ENCODE results near the gene KIAA0319L. TPM values are rescaled to one million over a fixed set of nuclear protein-coding genes. Genes with fewer than 3 reads are reported as not detected.

KIAA0319L gene
- total RNA-seq, 2 donors from 2014 or later: 62.5 to 95.0 TPM

- Histone ChIP-seq H3K27ac (no peak overlapping the region), H3K4me1 (no peaks in the 10 kb centered on the region), H3K4me3 (no peak overlapping the region), H3K27me3 (no peaks in the 10 kb centered on the region), H3K9me3 (no peaks in the 10 kb centered on the region), H3K36me3 (peaks cover 61% of the 10 kb centered on the region)
- no peak for TF ChIP-seq CTCF (IDR thresholded peaks at IDR 0.05)
- DNase-seq (ENCODE audit: low spot score): no peak
Measured at GRCh38 chr1:35390600-35391494, 166.4 kb downstream of the KIAA0319L start.

GRCh38 chr1:35386959-35387358 is 170.2 kb downstream of the KIAA0319L start:
- no peak for TF ChIP-seq CTCF (IDR thresholded peaks at IDR 0.05)
- Histone ChIP-seq H3K9me3 (no peaks in the 10 kb centered on the region), H3K27ac (no peak overlapping the region), H3K4me3 (no peak overlapping the region), H3K27me3 (no peaks in the 10 kb centered on the region), H3K4me1 (no peaks in the 10 kb centered on the region), H3K36me3 (peaks cover 32% of the 10 kb centered on the region)
- no peak for DNase-seq (ENCODE audit: low spot score)

- no peaks in the 10 kb centered on the region for H3K9me3 ChIP-seq
- DNase-seq (ENCODE audit: low spot score): no peak
- no peaks in the 10 kb centered on the region for H3K27me3 ChIP-seq
- no peak overlapping the region for H3K4me3 ChIP-seq
- no peak for TF ChIP-seq CTCF (IDR thresholded peaks at IDR 0.05)
- H3K27ac ChIP-seq: no peak overlapping the region
- H3K4me1 ChIP-seq: no peaks in the 10 kb centered on the region
- peaks cover 32% of the 10 kb centered on the region for H3K36me3 ChIP-seq
Measured at GRCh38 chr1:35386290-35386689, 170.9 kb downstream of the KIAA0319L start.

Other genes with a start within 250 kb of the KIAA0319L start
- 10 to 100 TPM; 30.6 to 33.7 TPM for gene NCDN, start 396 bp upstream of the KIAA0319L start, total RNA-seq
- gene TFAP2E, start 15.9 kb upstream of the KIAA0319L start, total RNA-seq: not detected
- gene PSMB2, start 84.1 kb upstream of the KIAA0319L start, total RNA-seq: 10 to 100 TPM; 30.4 to 31.7 TPM
- 10 to 100 TPM; 13.1 to 16.1 TPM for gene C1orf216, start 161.5 kb upstream of the KIAA0319L start, total RNA-seq
- gene CLSPN, start 212.6 kb upstream of the KIAA0319L start, total RNA-seq: 1 to 10 TPM in 1 of 2 donors, under 1 TPM in 1; 0.08 to 1.1 TPM